ENCODE measurements around the gene MRPL21. TPM values are rescaled to one million over a fixed set of nuclear protein-coding genes. Genes with fewer than 3 reads are reported as not detected.

MRPL21 gene
- total and polyA plus RNA-seq, 2 of the 8 experiments (the other 6 are each of a cell fraction or from before 2014, with no cell fraction given): 102 to 107 TPM

GRCh38 chr11:68862421-68862820 lies 41.2 kb downstream of the MRPL21 start:
- Histone ChIP-seq H4K20me1 (replicated peaks in 1 of 2; ENCODE audit: control insufficient read depth in 1 of 2, insufficient read depth in 2 of 2, low read length in 2 of 2) (no peaks in the 10 kb centered on the region), H3K23me2 (ENCODE audit: low read depth, low read length) (no peaks in the 10 kb centered on the region), H3K56ac (replicated peaks; ENCODE audit: insufficient read length, low read depth, low read length) (no peak overlapping the region), H2BK20ac (ENCODE audit: low read length) (no peak overlapping the region), H3K9me3 (ENCODE audit: insufficient read depth in 2 of 2, low read depth in 1 of 2, low read length in 1 of 2) (peaks cover 0 to 6% of the 10 kb centered on the region in 2 experiments; a peak in 1 of 4 replicates), H3K14ac (ENCODE audit: insufficient read length) (no peak overlapping the region), H3K4me3 (ENCODE audit: extremely low read depth in 1 of 4, insufficient read depth in 2 of 4, low read depth in 3 of 4, low read length in 4 of 4) (no peak overlapping the region), H3K79me2 (ENCODE audit: control insufficient read depth in 1 of 2, insufficient read depth in 2 of 2, low read length in 2 of 2) (no peaks in the 10 kb centered on the region), H3K18ac (ENCODE audit: extremely low read depth, low read length) (no peak overlapping the region), H3K27ac (ENCODE audit: low read depth, low read length) (no peak overlapping the region), H2AFZ (ENCODE audit: low read length) (no peak overlapping the region), H3K4ac (replicated peaks; ENCODE audit: insufficient read length, low read depth, low read length) (no peak overlapping the region), H2BK5ac (ENCODE audit: low read depth, low read length) (no peak overlapping the region), H3K36me3 (ENCODE audit: control insufficient read depth in 2 of 4, insufficient read depth in 4 of 4, low read length in 3 of 4) (no peaks in the 10 kb centered on the region), H4K91ac (replicated peaks; ENCODE audit: insufficient read length, low read length) (no peak overlapping the region), H3K4me1 (replicated peaks in 1 of 4; ENCODE audit: control insufficient read depth in 3 of 4, insufficient read depth in 4 of 4, low read length in 3 of 4) (peaks cover 0 to 3% (median under 1%) of the 10 kb centered on the region in 4 experiments; a peak in 1 of 7 replicates), H2AK5ac (ENCODE audit: low read depth, low read length) (no peak overlapping the region), H3K23ac (ENCODE audit: insufficient read length) (no peak overlapping the region), H3K79me1 (ENCODE audit: low read depth, low read length) (no peaks in the 10 kb centered on the region), H2BK120ac (replicated peaks; ENCODE audit: low read depth, low read length) (no peak overlapping the region), H2BK15ac (ENCODE audit: low read length) (no peak overlapping the region), H4K8ac (ENCODE audit: extremely low read depth, insufficient read depth, low read length) (no peak overlapping the region; the same call in 1 of the 2 replicates), H3K4me2 (ENCODE audit: insufficient read depth in 1 of 2, low read depth in 2 of 2, low read length in 2 of 2) (no peak overlapping the region), H4K5ac (ENCODE audit: insufficient read length, low read depth, low read length) (no peak overlapping the region), H3K27me3 (replicated peaks in 1 of 4; ENCODE audit: control insufficient read depth in 3 of 4, extremely low read depth in 1 of 4, insufficient read depth in 3 of 4, low read length in 3 of 4) (no peaks in the 10 kb centered on the region), H2BK12ac (ENCODE audit: low read depth, low read length) (no peak overlapping the region), H3K9ac (replicated peaks in 1 of 4; ENCODE audit: extremely low read depth in 1 of 4, low read depth in 3 of 4, low read length in 3 of 4) (no peak overlapping the region)
- DNase-seq (ENCODE audit: low read depth in 1 of 2, low spot score in 2 of 2): no peak
- 96% methylated on average over 6 of the region's 6 CpGs; no CpG with 5 or more reads in 1 of the 2 experiments for WGBS, 2 experiments (ENCODE audit: extremely low coverage in 1 of 2, insufficient coverage in 1 of 2, insufficient read length in 1 of 2, insufficient replicate concordance in 2 of 2, low coverage in 1 of 2, low lambda C conversion rate in 2 of 2, missing lambda C conversion rate in 1 of 2)
- POLR2A ChIA-PET (ENCODE audit: partially characterized antibody): no interaction called here
- CTCF ChIA-PET (ENCODE audit: partially characterized antibody): no interaction called here
- FAIRE-seq: no peak
- no peak for TF ChIP-seq CBX8 (IDR thresholded peaks at IDR 0.05; ENCODE audit: borderline replicate concordance, low read depth, low read length)
- TF ChIP-seq SIRT6 (IDR thresholded peaks at IDR 0.05; ENCODE audit: low read length): no peak
- TF ChIP-seq MAFK (IDR thresholded peaks at IDR 0.05; ENCODE audit: low read depth, low read length): no peak
- no peak for TF ChIP-seq GABPA (IDR thresholded peaks at IDR 0.05; ENCODE audit: borderline replicate concordance, insufficient read depth, low read length)
- TF ChIP-seq TBP (IDR thresholded peaks at IDR 0.05; ENCODE audit: low read depth, low read length): no peak
